K562 (cell line): ENCODE results near the gene BRD7. TPM values are rescaled to one million over a fixed set of nuclear protein-coding genes. Genes with fewer than 3 reads are reported as not detected.

Experiments
- MCM3 ChIP-seq: fragments of 450-650 bp; IDR thresholded peaks from 2 replicates; pipeline ENCODE4 v1.6.1; 2016
- NR2F6 ChIP-seq: fragments of 450-650 bp; formaldehyde crosslinking; IDR thresholded peaks from 2 replicates; pipeline ENCODE4 v1.4.0; 2020; ENCODE audit warnings: mild to moderate bottlenecking
- PHF20 ChIP-seq: fragments of 450-650 bp; IDR thresholded peaks from 2 replicates; pipeline ENCODE4 v1.6.1; 2018; ENCODE audit not compliant: partially characterized antibody
- PPARD ChIP-seq: fragments of 250-450 bp; sonication (Bioruptor Pico); IDR thresholded peaks from 2 replicates; pipeline ENCODE4 v1.8.0; 2022; ENCODE audit warnings: inconsistent platforms, mild to moderate bottlenecking, moderate library complexity
- RUNX1 ChIP-seq: sonication (generic); IDR thresholded peaks from 2 replicates; pipeline ENCODE4 v1.6.1; 2016; ENCODE audit warnings: antibody characterized with exemption, low read depth
- SRSF3 ChIP-seq: fragments of 200-400 bp; formaldehyde crosslinking; IDR thresholded peaks from 2 replicates; pipeline ENCODE4 v1.6.1; 2016; ENCODE audit warnings: mild to moderate bottlenecking, low read length, moderate library complexity; ENCODE audit not compliant: insufficient read depth
- TBP ChIP-seq: optimal IDR thresholded peaks from 2 replicates; pipeline ENCODE3; 2011; ENCODE audit warnings: low read depth, low read length, improper control_type of control experiment
- XRCC5 ChIP-seq: fragments of 200-400 bp; formaldehyde crosslinking; IDR thresholded peaks from 2 replicates; pipeline ENCODE4 v1.6.1; 2017; ENCODE audit warnings: low read depth, mild to moderate bottlenecking, low read length
- ZNF584 ChIP-seq: fragments of 200-800 bp; sonication (Bioruptor generic); IDR thresholded peaks from 2 replicates; pipeline ENCODE4 v1.6.1; 2016; ENCODE audit warnings: low read depth, mild to moderate bottlenecking, missing genetic modification characterization, missing compliant biosample characterization
- polyA plus RNA-seq, 8 experiments: library from polyadenylated mRNA; depleted of rRNA in 4 of 8; stranded (reverse) in 5 of 8; unstranded in 3 of 8; fragments of >200 nt; fragmentation: Nextera tagmentation in 2 of 8; fragmentation: Illumina TruSeq in 1 of 8; extraction: Ambion mirVana in 2 of 8; extraction: Trizol in 1 of 8; gene quantifications; 2 replicates each; pipeline versions ENCODE4 v1.2.1 to v1.2.3, GENCODE V29; 2011 to 2014; ENCODE audit warnings: inconsistent platforms in 1 of 8, missing spikeins in 1 of 8
- total RNA-seq, 7 experiments: library from RNA; depleted of rRNA in 6 of 7; stranded (reverse); fragments of >200 nt in 6 of 7; fragmentation: Illumina TruSeq in 2 of 7; extraction: Trizol in 2 of 7; gene quantifications; 2 replicates each; pipeline versions ENCODE4 v1.2.1 to v1.2.3, GENCODE V29; 2011 to 2021; ENCODE audit warnings: low replicate concordance in 1 of 7
- TF ChIP-seq, protein P1 (sequence below): fragments of 450-650 bp; IDR thresholded peaks from 2 replicates; pipeline ENCODE4 v1.7.1; 2018; ENCODE audit warnings: mild to moderate bottlenecking, low read depth; ENCODE audit not compliant: partially characterized antibody
- TF ChIP-seq, protein P2 (sequence below): sonication (generic); formaldehyde crosslinking; IDR thresholded peaks from 2 replicates; pipeline ENCODE4 v1.8.1; 2022; ENCODE audit warnings: missing genetic modification reagents
- TF ChIP-seq, protein P3 (sequence below): fragments of 450-650 bp; IDR thresholded peaks from 2 replicates; pipeline ENCODE4 v1.6.1; 2016; ENCODE audit warnings: mild to moderate bottlenecking, moderate library complexity

BRD7 gene
- total and polyA plus RNA-seq, 9 of the 15 experiments (the other 6 are each of a cell fraction or from before 2014, with no cell fraction given), result 20.6 to 101 (median 68.7) TPM

- TF ChIP-seq, protein P1, sequence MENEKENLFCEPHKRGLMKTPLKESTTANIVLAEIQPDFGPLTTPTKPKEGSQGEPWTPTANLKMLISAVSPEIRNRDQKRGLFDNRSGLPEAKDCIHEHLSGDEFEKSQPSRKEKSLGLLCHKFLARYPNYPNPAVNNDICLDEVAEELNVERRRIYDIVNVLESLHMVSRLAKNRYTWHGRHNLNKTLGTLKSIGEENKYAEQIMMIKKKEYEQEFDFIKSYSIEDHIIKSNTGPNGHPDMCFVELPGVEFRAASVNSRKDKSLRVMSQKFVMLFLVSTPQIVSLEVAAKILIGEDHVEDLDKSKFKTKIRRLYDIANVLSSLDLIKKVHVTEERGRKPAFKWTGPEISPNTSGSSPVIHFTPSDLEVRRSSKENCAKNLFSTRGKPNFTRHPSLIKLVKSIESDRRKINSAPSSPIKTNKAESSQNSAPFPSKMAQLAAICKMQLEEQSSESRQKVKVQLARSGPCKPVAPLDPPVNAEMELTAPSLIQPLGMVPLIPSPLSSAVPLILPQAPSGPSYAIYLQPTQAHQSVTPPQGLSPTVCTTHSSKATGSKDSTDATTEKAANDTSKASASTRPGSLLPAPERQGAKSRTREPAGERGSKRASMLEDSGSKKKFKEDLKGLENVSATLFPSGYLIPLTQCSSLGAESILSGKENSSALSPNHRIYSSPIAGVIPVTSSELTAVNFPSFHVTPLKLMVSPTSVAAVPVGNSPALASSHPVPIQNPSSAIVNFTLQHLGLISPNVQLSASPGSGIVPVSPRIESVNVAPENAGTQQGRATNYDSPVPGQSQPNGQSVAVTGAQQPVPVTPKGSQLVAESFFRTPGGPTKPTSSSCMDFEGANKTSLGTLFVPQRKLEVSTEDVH, result no peak
- no peak for TF ChIP-seq NR2F6 (CRISPR knock-in tag)
- no peak for TF ChIP-seq PHF20
- no peak; the same call in 1 of the 2 replicates for TF ChIP-seq ZNF584 (CRISPR knock-in tag)
- TF ChIP-seq, protein P2, sequence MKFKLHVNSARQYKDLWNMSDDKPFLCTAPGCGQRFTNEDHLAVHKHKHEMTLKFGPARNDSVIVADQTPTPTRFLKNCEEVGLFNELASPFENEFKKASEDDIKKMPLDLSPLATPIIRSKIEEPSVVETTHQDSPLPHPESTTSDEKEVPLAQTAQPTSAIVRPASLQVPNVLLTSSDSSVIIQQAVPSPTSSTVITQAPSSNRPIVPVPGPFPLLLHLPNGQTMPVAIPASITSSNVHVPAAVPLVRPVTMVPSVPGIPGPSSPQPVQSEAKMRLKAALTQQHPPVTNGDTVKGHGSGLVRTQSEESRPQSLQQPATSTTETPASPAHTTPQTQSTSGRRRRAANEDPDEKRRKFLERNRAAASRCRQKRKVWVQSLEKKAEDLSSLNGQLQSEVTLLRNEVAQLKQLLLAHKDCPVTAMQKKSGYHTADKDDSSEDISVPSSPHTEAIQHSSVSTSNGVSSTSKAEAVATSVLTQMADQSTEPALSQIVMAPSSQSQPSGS (CRISPR knock-in tag), result no peak
- no peak for TF ChIP-seq PPARD (CRISPR knock-in tag)
- TF ChIP-seq XRCC5, result no peak
- TF ChIP-seq TBP, result peak; percentile 77
- TF ChIP-seq RUNX1, result no peak
- TF ChIP-seq SRSF3, result no peak
- TF ChIP-seq, protein P3, sequence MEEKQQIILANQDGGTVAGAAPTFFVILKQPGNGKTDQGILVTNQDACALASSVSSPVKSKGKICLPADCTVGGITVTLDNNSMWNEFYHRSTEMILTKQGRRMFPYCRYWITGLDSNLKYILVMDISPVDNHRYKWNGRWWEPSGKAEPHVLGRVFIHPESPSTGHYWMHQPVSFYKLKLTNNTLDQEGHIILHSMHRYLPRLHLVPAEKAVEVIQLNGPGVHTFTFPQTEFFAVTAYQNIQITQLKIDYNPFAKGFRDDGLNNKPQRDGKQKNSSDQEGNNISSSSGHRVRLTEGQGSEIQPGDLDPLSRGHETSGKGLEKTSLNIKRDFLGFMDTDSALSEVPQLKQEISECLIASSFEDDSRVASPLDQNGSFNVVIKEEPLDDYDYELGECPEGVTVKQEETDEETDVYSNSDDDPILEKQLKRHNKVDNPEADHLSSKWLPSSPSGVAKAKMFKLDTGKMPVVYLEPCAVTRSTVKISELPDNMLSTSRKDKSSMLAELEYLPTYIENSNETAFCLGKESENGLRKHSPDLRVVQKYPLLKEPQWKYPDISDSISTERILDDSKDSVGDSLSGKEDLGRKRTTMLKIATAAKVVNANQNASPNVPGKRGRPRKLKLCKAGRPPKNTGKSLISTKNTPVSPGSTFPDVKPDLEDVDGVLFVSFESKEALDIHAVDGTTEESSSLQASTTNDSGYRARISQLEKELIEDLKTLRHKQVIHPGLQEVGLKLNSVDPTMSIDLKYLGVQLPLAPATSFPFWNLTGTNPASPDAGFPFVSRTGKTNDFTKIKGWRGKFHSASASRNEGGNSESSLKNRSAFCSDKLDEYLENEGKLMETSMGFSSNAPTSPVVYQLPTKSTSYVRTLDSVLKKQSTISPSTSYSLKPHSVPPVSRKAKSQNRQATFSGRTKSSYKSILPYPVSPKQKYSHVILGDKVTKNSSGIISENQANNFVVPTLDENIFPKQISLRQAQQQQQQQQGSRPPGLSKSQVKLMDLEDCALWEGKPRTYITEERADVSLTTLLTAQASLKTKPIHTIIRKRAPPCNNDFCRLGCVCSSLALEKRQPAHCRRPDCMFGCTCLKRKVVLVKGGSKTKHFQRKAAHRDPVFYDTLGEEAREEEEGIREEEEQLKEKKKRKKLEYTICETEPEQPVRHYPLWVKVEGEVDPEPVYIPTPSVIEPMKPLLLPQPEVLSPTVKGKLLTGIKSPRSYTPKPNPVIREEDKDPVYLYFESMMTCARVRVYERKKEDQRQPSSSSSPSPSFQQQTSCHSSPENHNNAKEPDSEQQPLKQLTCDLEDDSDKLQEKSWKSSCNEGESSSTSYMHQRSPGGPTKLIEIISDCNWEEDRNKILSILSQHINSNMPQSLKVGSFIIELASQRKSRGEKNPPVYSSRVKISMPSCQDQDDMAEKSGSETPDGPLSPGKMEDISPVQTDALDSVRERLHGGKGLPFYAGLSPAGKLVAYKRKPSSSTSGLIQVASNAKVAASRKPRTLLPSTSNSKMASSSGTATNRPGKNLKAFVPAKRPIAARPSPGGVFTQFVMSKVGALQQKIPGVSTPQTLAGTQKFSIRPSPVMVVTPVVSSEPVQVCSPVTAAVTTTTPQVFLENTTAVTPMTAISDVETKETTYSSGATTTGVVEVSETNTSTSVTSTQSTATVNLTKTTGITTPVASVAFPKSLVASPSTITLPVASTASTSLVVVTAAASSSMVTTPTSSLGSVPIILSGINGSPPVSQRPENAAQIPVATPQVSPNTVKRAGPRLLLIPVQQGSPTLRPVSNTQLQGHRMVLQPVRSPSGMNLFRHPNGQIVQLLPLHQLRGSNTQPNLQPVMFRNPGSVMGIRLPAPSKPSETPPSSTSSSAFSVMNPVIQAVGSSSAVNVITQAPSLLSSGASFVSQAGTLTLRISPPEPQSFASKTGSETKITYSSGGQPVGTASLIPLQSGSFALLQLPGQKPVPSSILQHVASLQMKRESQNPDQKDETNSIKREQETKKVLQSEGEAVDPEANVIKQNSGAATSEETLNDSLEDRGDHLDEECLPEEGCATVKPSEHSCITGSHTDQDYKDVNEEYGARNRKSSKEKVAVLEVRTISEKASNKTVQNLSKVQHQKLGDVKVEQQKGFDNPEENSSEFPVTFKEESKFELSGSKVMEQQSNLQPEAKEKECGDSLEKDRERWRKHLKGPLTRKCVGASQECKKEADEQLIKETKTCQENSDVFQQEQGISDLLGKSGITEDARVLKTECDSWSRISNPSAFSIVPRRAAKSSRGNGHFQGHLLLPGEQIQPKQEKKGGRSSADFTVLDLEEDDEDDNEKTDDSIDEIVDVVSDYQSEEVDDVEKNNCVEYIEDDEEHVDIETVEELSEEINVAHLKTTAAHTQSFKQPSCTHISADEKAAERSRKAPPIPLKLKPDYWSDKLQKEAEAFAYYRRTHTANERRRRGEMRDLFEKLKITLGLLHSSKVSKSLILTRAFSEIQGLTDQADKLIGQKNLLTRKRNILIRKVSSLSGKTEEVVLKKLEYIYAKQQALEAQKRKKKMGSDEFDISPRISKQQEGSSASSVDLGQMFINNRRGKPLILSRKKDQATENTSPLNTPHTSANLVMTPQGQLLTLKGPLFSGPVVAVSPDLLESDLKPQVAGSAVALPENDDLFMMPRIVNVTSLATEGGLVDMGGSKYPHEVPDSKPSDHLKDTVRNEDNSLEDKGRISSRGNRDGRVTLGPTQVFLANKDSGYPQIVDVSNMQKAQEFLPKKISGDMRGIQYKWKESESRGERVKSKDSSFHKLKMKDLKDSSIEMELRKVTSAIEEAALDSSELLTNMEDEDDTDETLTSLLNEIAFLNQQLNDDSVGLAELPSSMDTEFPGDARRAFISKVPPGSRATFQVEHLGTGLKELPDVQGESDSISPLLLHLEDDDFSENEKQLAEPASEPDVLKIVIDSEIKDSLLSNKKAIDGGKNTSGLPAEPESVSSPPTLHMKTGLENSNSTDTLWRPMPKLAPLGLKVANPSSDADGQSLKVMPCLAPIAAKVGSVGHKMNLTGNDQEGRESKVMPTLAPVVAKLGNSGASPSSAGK, result no peak
- TF ChIP-seq MCM3, result no peak
Observed at GRCh38 chr16:50266337-50267091, 102.3 kb downstream of the BRD7 start, which contains the start of gene ADCY7 (continued).
